Measurements from ENCODE around the gene CALD1.
"Not testable (repeated sequence)": the region's sequence is repeated elsewhere in the genome, so short reads cannot be mapped to it uniquely, and the experiment has no call there.

CALD1 gene

DNA sequence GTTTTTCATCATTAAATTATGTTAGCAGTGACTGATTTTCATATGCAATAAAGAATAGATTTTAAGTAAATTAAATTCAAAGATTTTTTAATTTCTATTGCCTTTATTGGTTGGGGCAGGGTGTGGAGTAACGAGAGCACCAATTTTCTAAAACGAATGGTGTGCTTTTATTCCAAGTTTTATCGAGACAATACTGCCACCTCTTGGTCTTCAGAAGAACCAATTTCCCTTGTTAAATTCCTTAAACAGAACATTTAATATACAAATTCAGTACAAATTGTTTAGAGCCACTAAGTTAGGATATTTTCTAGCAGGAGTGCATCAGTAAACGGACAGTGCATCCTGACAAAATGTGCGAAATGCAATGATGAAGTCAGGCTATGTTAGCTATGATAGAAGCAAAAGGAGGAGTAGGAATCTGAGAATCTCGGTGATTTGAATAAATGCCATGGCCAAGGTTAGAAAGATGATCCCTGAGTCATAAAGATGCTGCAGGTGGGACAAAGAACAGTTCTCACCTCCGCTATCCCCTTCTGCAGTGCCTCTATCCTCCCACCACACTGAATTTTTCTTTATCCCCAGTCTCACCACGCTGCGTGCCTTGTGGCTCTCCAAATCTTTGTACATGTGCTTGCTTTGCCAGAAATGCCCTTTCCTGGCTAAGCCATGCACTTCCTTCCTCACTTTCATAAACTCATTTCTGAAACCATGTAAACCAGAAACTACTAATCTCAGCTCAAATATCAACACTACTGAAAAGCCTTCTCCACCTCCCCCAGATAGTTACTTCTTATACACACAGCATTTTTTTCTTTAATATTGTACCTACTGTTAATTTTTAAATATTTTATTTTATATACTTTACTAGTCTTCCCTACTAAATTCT, 175.0 kb downstream of the CALD1 start:
- peak; percentile 36 for DNase-seq (ENCODE audit: low spot score)

- DNase-seq (ENCODE audit: low spot score), result no peak
Observed at GRCh38 chr7:134957005-134957404, 177.6 kb downstream of the CALD1 start.

GRCh38 chr7:134959810-134960209, 180.4 kb downstream of the CALD1 start:
- DNase-seq (ENCODE audit: low spot score), result no peak

DNA sequence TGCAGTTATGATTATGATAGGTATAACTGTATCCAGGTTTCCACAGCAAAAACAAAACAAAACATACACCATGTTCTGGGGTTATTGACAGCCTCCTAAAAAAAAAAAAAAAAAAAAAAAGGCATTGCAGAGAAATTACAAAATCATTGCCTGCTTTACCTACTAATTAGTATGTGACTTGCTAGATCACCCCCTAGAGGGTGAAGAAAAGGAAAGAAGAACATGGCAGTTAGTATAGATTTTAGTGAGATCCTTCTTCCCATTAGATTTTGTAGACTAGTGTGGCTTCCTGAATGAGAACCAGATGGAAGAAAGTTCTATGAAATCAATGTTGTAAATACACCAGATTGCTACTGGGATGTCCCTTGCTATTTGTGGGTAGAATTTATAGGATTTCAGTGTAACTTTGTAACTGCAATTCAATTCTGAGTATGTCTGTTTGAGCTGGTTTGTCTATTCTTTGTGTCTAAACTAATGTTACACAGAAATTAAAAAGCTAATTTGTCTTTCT, 182.9 kb downstream of the CALD1 start:
- DNase-seq (ENCODE audit: low spot score), result no peak

- DNase-seq (ENCODE audit: low spot score), result no peak
Observed at GRCh38 chr7:134963036-134963435, 183.6 kb downstream of the CALD1 start.

DNA sequence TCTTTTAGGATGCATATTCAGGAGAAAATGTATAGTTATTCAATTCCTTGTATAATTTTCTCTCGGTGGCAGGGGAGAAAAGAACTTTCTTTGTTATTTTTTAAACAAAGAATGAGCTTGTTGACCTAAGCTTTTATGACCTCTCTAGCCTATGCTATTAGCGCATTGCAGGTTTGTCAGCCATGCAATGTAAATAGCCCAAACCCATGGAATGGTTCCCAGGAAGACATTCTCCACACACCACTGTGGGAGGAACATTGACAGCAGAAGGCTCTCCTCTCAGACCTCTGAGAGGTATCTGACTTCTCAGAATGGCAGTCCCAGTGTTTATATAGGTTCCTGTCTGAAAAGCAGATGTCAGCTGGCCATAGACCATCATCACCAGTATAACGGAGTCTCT, 187.3 kb downstream of the CALD1 start:
- DNase-seq (ENCODE audit: low spot score), result no peak

- DNase-seq (ENCODE audit: low spot score), result no peak
Observed at GRCh38 chr7:134968110-134968509, 188.7 kb downstream of the CALD1 start.

DNA sequence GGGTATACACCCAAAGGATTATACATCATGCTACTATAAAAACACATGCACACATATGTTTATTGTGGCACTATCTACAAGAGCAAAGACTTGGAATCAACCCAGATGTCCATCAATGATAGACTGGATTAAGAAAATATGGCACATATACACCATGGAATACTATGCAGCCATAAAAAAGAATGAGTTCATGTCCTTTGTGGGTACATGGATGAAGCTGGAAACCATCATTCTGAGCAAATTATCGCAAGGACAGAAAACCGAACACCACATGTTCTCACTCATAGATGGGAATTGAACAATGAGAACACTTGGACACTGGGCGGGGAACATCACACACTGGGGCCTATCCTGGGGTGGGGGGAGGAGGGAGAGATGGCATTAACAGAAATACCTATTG, 202.2 kb downstream of the CALD1 start:
- DNase-seq (ENCODE audit: low spot score), result not testable (repeated sequence)

- no peak for DNase-seq (ENCODE audit: low spot score)
Observed at GRCh38 chr7:134985894-134986362, 206.5 kb downstream of the CALD1 start.

GRCh38 chr7:134986363-134987251, 207.2 kb downstream of the CALD1 start, which contains the start of gene AGBL3:
TSS of gene AGBL3 (plus strand) at chr7:134986508. CDS start at chr7:134987934, 1,426 bp downstream.
- DNase-seq (ENCODE audit: low spot score), result peak; percentile 91

DNA sequence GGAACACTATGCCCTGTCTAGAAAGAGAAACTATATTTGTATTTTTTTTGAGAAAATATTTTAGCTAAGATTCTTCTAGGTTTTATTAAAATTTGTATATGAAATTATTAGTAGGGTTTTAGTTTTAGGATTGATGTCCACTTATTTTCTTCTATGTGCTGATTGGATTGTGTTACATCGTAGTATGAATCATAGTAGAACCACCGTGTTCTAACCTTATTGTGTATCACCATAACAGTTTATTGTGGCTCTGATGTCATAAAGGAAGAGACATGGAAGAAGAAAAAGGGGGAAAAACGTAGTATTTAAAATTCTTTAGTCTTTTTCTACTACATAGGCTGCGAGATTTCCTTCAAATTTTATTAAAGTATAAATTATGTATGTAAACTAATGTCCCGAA, 208.7 kb downstream of the CALD1 start:
- no peak for DNase-seq (ENCODE audit: low spot score)

GRCh38 chr7:134991469-134992339, 212.3 kb downstream of the CALD1 start:
- no peak for DNase-seq (ENCODE audit: low spot score)

- no peak for DNase-seq (ENCODE audit: low spot score)
Observed at GRCh38 chr7:134992626-134993179, 213.3 kb downstream of the CALD1 start.

- DNase-seq (ENCODE audit: low spot score), result no peak
Observed at GRCh38 chr7:134993877-134994456, 214.5 kb downstream of the CALD1 start.

DNA sequence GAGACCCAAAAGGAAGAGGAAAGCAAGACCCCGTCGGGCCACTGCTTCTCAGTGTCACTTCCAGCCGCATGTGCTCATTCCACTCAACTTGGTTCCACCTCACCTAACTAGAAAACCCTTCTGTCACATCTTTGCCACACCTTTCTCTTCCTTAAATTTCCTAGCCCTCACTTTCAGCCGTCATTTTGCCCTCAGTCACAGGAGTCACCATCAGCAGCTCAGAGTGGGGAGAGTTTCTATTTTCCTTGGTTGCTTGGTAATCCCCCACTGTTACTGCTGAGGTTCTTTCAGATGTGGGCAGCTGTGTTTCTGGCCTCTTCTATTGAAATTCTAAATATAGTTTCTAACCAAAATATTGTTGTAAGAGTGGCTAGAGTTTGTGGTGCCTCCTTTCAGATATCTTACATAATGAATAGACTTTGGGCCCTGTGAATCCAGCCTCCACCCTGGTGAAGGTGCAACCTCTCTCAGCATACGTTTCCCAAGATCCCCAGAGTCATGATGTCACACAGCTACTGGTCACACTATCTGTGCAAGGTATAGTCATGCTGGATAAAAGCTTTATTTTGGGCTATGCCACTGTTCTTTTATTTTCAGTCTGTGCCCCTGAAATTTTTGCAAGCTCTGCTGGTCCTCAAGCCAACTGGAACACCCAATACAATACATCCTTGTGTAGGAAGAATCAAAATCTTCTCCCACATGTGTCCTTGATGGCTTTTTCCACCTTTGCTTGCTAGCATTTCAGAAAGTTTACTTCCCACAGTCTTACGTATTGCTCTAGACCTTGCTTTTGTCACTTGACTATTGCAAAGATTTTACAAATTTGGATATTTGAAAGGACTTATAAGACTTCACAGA, 216.0 kb downstream of the CALD1 start:
- DNase-seq (ENCODE audit: low spot score), result no peak

- DNase-seq (ENCODE audit: low spot score), result no peak
Observed at GRCh38 chr7:134996097-134996550, 216.7 kb downstream of the CALD1 start.

DNA sequence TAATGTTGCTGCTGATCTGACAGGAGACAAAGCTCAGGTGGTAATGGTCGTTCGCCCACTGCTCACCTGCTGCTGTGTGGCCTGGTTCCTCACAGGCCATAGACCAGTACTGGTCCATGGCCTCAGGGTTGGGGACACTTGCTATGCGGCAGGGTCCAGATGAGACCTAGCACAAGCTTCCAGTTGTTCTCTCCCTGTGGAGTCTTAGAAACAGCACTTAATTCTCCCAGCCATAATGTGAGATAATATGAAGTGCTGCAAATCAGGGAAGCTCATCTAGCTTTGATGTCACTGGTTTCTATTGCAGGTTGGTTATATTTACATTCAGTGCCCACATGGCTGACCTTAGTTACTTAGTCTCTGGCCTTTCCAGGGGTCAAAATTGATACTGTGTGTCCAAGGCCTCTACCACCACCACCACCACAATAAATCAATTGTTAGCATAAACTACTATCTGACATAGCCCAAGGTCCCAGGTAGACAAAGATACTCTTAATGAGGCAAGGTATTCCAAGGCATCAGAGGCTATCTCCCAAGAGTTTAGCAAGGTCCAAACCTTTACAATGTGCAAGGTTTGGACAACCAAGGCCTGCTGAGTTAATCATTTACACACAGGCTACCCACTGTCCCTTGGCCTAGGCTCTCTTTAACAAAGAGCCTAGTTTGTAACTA, 217.9 kb downstream of the CALD1 start:
- no peak for DNase-seq (ENCODE audit: low spot score)

DNA sequence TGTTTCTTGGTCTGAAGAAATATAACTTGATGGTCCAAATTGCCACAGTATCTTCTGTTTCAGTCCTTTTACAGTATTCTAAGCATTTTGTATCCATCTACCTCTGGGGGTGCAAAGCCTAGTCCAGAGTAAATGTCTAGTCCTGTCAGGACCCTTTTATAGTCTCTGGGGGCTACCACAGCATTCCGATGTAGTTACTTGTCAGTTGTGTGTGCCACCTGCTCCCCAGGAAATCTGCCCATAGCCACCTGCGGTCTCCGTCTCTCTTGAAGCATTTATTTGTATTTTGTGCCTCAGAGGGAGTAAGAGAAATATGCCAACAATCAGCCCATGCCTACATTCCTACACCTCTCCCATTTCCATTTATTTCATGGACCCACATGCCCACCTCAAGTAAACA, 219.7 kb downstream of the CALD1 start:
- DNase-seq (ENCODE audit: low spot score), result no peak

Data from putamen (tissue), 1 donor.